HepG2 (cell line): ENCODE data around the gene ARCN1. TPM values are rescaled to one million over a fixed set of nuclear protein-coding genes. Genes with fewer than 3 reads are reported as not detected.
A peak's percentile ranks its signal among the peaks of the same experiment; 100 is the strongest.

Source experiments
- AKAP8 ChIP-seq: sonication (generic); formaldehyde crosslinking; IDR thresholded peaks from 2 replicates; pipeline ENCODE4 v1.5.1; 2020; ENCODE audit warnings: mild to moderate bottlenecking, missing genetic modification reagents
- ARNTL ChIP-seq: sonication (generic); formaldehyde crosslinking; IDR thresholded peaks from 2 replicates; pipeline ENCODE4 v1.4.0; 2020; ENCODE audit warnings: mild to moderate bottlenecking, missing genetic modification reagents
- CCDC6 ChIP-seq: sonication (generic); formaldehyde crosslinking; IDR thresholded peaks from 2 replicates; pipeline ENCODE4 v1.8.1; 2022; ENCODE audit warnings: mild to moderate bottlenecking, missing genetic modification reagents, moderate library complexity
- FOXK2 ChIP-seq: fragments of 450-650 bp; IDR thresholded peaks from 2 replicates; pipeline ENCODE4 v1.6.1; 2016
- HMG20B ChIP-seq: conservative IDR thresholded peaks from 2 replicates; pipeline ENCODE4 v1.6.1; 2016; ENCODE audit warnings: missing genetic modification reagents, missing compliant biosample characterization
- IRF2 ChIP-seq: IDR thresholded peaks from 2 replicates; pipeline ENCODE4 v1.6.1; 2018; ENCODE audit warnings: missing genetic modification reagents, missing compliant biosample characterization
- KDM5B ChIP-seq: sonication (generic); formaldehyde crosslinking; IDR thresholded peaks from 2 replicates; pipeline ENCODE4 v1.4.0; 2020; ENCODE audit warnings: missing genetic modification reagents, mild to moderate bottlenecking, borderline replicate concordance
- KLF12 ChIP-seq: sonication (generic); formaldehyde crosslinking; IDR thresholded peaks from 2 replicates; pipeline ENCODE4 v1.4.0; 2020; ENCODE audit warnings: missing genetic modification reagents, borderline replicate concordance
- MEF2D ChIP-seq: sonication (generic); formaldehyde crosslinking; IDR thresholded peaks from 2 replicates; pipeline ENCODE4 v1.5.1; 2020; ENCODE audit warnings: mild to moderate bottlenecking, missing genetic modification reagents
- MTA3 ChIP-seq: sonication (generic); formaldehyde crosslinking; IDR thresholded peaks from 2 replicates; pipeline ENCODE4 v1.4.0; 2020; ENCODE audit warnings: missing genetic modification reagents
- NFKB2 ChIP-seq: sonication (generic); formaldehyde crosslinking; IDR thresholded peaks from 2 replicates; pipeline ENCODE4 v1.4.0; 2020; ENCODE audit warnings: missing genetic modification reagents, borderline replicate concordance
- NFYC ChIP-seq: IDR thresholded peaks from 2 replicates; pipeline ENCODE4 v1.6.1; 2016; ENCODE audit warnings: missing genetic modification reagents, missing compliant biosample characterization
- PHF20 ChIP-seq: sonication (generic); formaldehyde crosslinking; IDR thresholded peaks from 2 replicates; pipeline ENCODE4 v1.5.0; 2020; ENCODE audit warnings: mild to moderate bottlenecking, missing genetic modification reagents
- RAD21 ChIP-seq: fragments of 450-650 bp; formaldehyde crosslinking; IDR thresholded peaks from 2 replicates; pipeline ENCODE4 v1.5.0; 2020; ENCODE audit warnings: mild to moderate bottlenecking
- SOX13 ChIP-seq, 3 experiments: fragments of 450-650 bp in 1 of 3; sonication (generic) in 1 of 3; formaldehyde crosslinking in 1 of 3; IDR thresholded peaks in 2 of 3; conservative IDR thresholded peaks in 1 of 3; 2 replicates each; pipeline versions ENCODE4 v1.5.0 to v1.6.1; 2016 to 2020; ENCODE audit warnings: antibody characterized with exemption in 1 of 3, mild to moderate bottlenecking in 1 of 3, missing compliant biosample characterization in 1 of 3, missing genetic modification reagents in 1 of 3, moderate library complexity in 1 of 3
- TAF1 ChIP-seq: sonication (generic); formaldehyde crosslinking; IDR thresholded peaks from 2 replicates; pipeline ENCODE4 v1.4.0; 2020; ENCODE audit warnings: missing genetic modification reagents
- ZBTB7B ChIP-seq: sonication (generic); formaldehyde crosslinking; IDR thresholded peaks from 2 replicates; pipeline ENCODE4 v1.4.0; 2020; ENCODE audit warnings: missing genetic modification reagents
- ZKSCAN8 ChIP-seq: IDR thresholded peaks from 2 replicates; pipeline ENCODE4 v1.6.1; 2016; ENCODE audit warnings: borderline replicate concordance, missing genetic modification reagents, missing compliant biosample characterization
- ZNF225 ChIP-seq: sonication (generic); formaldehyde crosslinking; IDR thresholded peaks from 2 replicates; pipeline ENCODE4 v1.4.0; 2020; ENCODE audit warnings: mild to moderate bottlenecking, missing genetic modification reagents
- ZNF343 ChIP-seq: sonication (generic); formaldehyde crosslinking; IDR thresholded peaks from 2 replicates; pipeline ENCODE4 v1.4.0; 2020; ENCODE audit warnings: mild to moderate bottlenecking, missing genetic modification reagents
- ZNF574 ChIP-seq: sonication (generic); formaldehyde crosslinking; IDR thresholded peaks from 2 replicates; pipeline ENCODE4 v1.4.0; 2020; ENCODE audit warnings: missing genetic modification reagents
- ZNF800 ChIP-seq: sonication (generic); formaldehyde crosslinking; IDR thresholded peaks from 2 replicates; pipeline ENCODE4 v1.4.0; 2020; ENCODE audit warnings: missing genetic modification reagents
- polyA plus RNA-seq, 8 experiments: library from polyadenylated mRNA; depleted of rRNA in 3 of 8; stranded (reverse) in 7 of 8; unstranded in 1 of 8; fragments of >200 nt; fragmentation: Illumina TruSeq in 4 of 8; extraction: Trizol in 4 of 8; gene quantifications; 2 replicates each; pipeline versions ENCODE4 v1.2.1 to v1.2.3, GENCODE V29; 2011 to 2016; ENCODE audit warnings: low read depth in 4 of 8, missing spikeins in 1 of 8, mixed read lengths in 1 of 8; ENCODE audit not compliant: insufficient read depth in 1 of 8
- total RNA-seq, 5 experiments: library from RNA; depleted of rRNA; stranded (reverse); fragments of >200 nt; fragmentation: Illumina TruSeq; extraction: Trizol; gene quantifications; 2 replicates each; pipeline ENCODE4 v1.2.3, GENCODE V29; 2016; ENCODE audit warnings: low read depth in 1 of 5
- TF ChIP-seq, protein P1 (sequence below): sonication (generic); formaldehyde crosslinking; IDR thresholded peaks from 2 replicates; pipeline ENCODE4 v1.4.0; 2020; ENCODE audit warnings: low read depth, mild to moderate bottlenecking, missing genetic modification reagents
- TF ChIP-seq, protein P2 (sequence below): sonication (generic); formaldehyde crosslinking; IDR thresholded peaks from 2 replicates; pipeline ENCODE4 v1.8.1; 2023; ENCODE audit warnings: mild to moderate bottlenecking, missing genetic modification reagents

ARCN1 gene
- total and polyA plus RNA-seq, 2 of the 13 experiments (the other 11 are each of a cell fraction or from before 2014, with no cell fraction given) = 148 to 200 TPM

DNA sequence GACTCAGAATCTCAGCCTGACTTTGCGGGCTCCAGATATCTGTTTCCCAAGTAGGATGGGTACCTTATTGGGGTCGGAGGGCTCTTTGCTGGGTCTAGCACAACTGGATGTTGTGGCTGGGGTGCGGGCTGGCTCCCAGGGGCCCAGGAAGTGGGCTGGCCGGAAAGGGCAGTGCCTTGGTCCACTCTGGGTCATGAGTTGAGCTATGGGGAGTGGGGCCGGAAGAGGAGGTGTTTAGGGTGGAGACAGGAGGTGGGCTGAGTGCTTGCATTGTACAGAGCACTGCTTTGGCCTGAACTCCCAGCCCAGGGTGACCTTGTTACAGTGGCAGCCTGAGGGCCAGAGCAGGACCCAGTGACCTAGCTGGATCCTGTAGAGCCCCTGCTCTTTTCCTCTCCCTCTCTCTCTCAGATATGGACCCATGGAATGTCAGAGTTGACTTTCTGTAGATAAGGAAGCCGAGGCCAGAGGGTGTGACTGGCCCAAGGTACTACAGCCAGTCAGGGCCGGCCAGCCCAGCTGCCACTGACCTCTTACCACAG, 48.4 kb downstream of the ARCN1 start (continued):
- TF ChIP-seq ZNF574 (peak; percentile 71), ZKSCAN8 (CRISPR knock-in tag) (no peak), RAD21 (CRISPR knock-in tag) (0 out of 2 replicates have a peak, but pooled peaks have one; percentile 27), CCDC6 (no peak; the same call in 1 of the 2 replicates), ARNTL (CRISPR knock-in tag) (peak; percentile 63), ZNF800 (CRISPR knock-in tag) (0 out of 2 replicates have a peak, but pooled peaks have one; percentile 15), NFYC (peak; percentile 33; the same call in 1 of the 2 replicates), IRF2 (CRISPR knock-in tag) (0 out of 2 replicates have a peak, but pooled peaks have one; percentile 30), NFKB2 (CRISPR knock-in tag) (peak; percentile 83; the same call in 1 of the 2 replicates), MEF2D (CRISPR knock-in tag) (peak; percentile 68), ZNF343 (no peak; the same call in 1 of the 2 replicates), KDM5B (CRISPR knock-in tag) (peak; percentile 67; the same call in 1 of the 2 replicates), FOXK2 (peak; percentile 26; the same call in 1 of the 2 replicates), ZBTB7B (CRISPR knock-in tag) (0 out of 2 replicates have a peak, but pooled peaks have one; percentile 36), PHF20 (CRISPR knock-in tag) (peak; percentile 82), MTA3 (no peak), KLF12 (CRISPR knock-in tag) (peak; percentile 61), HMG20B (0 out of 2 replicates have a peak, but pooled peaks have one; percentile 38), TAF1 (CRISPR knock-in tag) (peak; percentile 67; the same call in 1 of the 2 replicates), SOX13 (IDR thresholded peaks at IDR 0.05) (0 out of 2 replicates have a peak, but pooled peaks have one; percentile 19), SOX13 (CRISPR knock-in tag; conservative IDR thresholded peaks at IDR 0.05 in 1 of 2, IDR thresholded peaks at IDR 0.05 in 1 of 2) (peak in 1 of 2 experiments; percentile 21; a peak in 1 of 4 replicates), ZNF225 (CRISPR knock-in tag) (no peak), AKAP8 (CRISPR knock-in tag) (peak; percentile 53; the same call in 1 of the 2 replicates)
- TF ChIP-seq, protein P1, sequence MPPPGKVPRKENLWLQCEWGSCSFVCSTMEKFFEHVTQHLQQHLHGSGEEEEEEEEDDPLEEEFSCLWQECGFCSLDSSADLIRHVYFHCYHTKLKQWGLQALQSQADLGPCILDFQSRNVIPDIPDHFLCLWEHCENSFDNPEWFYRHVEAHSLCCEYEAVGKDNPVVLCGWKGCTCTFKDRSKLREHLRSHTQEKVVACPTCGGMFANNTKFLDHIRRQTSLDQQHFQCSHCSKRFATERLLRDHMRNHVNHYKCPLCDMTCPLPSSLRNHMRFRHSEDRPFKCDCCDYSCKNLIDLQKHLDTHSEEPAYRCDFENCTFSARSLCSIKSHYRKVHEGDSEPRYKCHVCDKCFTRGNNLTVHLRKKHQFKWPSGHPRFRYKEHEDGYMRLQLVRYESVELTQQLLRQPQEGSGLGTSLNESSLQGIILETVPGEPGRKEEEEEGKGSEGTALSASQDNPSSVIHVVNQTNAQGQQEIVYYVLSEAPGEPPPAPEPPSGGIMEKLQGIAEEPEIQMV = 0 out of 2 replicates have a peak, but pooled peaks have one; percentile 14
- TF ChIP-seq, protein P2, sequence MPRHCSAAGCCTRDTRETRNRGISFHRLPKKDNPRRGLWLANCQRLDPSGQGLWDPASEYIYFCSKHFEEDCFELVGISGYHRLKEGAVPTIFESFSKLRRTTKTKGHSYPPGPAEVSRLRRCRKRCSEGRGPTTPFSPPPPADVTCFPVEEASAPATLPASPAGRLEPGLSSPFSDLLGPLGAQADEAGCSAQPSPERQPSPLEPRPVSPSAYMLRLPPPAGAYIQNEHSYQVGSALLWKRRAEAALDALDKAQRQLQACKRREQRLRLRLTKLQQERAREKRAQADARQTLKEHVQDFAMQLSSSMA (CRISPR knock-in tag) = peak; percentile 81; the same call in 1 of the 2 replicates
